ENCODE data around the gene LIFR.

LIFR gene

DNA sequence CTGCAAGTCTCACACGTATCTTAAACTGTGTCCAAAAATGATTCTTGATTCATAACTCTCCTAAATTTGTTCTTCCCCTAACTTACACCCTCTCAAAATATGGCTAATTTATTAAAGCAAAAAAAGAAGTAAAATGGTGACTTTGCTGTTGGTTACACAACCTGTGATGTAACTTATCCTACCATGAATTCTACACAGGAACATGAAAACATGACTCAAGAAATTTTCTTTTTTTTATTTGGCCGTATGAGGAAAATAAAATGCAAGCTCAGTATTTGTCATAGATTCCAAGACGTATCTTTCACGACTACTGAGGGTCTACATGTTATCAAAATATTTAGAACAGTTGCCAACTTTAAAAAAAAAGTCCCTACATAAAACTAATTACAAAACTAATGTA lies 9.2 kb downstream of the LIFR start:
- H3K27ac ChIP-seq = no peak overlapping the region
- no peak for TF ChIP-seq ZFX (IDR thresholded peaks at IDR 0.05; ENCODE audit: borderline replicate concordance)
- TF ChIP-seq, protein P1, sequence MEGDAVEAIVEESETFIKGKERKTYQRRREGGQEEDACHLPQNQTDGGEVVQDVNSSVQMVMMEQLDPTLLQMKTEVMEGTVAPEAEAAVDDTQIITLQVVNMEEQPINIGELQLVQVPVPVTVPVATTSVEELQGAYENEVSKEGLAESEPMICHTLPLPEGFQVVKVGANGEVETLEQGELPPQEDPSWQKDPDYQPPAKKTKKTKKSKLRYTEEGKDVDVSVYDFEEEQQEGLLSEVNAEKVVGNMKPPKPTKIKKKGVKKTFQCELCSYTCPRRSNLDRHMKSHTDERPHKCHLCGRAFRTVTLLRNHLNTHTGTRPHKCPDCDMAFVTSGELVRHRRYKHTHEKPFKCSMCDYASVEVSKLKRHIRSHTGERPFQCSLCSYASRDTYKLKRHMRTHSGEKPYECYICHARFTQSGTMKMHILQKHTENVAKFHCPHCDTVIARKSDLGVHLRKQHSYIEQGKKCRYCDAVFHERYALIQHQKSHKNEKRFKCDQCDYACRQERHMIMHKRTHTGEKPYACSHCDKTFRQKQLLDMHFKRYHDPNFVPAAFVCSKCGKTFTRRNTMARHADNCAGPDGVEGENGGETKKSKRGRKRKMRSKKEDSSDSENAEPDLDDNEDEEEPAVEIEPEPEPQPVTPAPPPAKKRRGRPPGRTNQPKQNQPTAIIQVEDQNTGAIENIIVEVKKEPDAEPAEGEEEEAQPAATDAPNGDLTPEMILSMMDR (IDR thresholded peaks at IDR 0.05) = no peak

DNA sequence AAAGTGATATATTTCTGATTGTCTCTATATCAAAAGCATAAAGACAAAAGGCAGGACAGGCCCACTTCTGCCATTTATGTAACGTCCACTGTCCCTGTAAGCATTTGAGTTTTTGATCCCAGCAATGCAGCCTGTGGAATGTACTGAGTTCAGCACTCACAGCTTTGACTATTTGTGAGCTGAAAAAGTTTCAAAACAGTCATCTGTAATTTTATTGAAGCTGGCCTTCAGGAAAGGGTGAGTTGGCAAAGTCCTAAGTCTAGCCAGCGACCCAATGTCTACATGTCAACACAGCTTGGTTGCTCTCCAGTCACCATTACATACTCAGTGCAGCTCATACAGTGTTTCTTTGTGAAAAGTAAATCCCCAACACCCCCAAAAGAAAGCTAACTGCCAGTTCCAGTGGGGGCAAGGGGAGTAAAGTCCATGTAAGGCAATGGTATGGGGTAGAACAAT lies 9.7 kb downstream of the LIFR start:
- no peak overlapping the region for H3K27ac ChIP-seq
- TF ChIP-seq, protein P1 (IDR thresholded peaks at IDR 0.05) = no peak
- no peak for TF ChIP-seq ZFX (IDR thresholded peaks at IDR 0.05; ENCODE audit: borderline replicate concordance)

DNA sequence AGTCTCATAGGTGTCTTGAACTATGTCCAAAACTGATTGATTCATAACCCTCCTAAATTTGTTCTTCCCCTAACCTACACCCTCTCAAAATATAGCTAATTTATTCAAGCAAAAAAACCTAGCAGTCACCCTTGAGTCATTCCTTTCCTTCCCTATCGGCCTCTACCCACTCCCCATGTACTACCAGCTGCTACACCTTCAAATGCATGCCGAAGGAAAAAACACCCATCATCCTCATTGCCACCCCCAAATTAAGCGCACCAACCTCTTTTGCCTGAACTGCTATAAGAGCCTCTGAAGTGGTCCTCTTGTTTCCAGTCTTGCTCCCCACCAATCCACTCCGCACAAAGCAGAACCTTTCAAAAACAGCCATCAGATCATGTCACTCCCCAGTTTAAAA lies 12.6 kb downstream of the LIFR start:
- H3K27ac ChIP-seq = no peak overlapping the region
- no peak for TF ChIP-seq ZFX (IDR thresholded peaks at IDR 0.05; ENCODE audit: borderline replicate concordance)
- TF ChIP-seq, protein P1 (IDR thresholded peaks at IDR 0.05) = no peak

DNA sequence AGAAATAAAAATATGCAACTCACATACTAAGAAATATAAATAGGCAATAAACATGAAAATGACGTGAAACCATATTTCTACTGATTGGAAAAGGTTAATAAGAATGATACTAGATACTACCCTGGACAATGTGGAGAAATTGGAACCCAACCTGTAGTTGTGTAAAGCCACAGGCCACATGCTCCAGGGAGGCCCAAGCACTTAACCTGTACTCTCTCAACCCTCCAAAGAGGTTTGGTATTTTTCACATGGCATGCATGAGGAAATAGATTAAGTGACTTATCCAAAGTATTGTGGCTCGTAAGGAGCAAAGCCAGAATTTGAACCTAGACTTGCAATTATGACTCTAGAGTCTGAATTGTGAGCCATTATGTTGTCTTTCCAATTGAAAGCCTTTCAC lies 13.4 kb downstream of the LIFR start:
- H3K27ac ChIP-seq = no peak overlapping the region
- TF ChIP-seq ZFX (IDR thresholded peaks at IDR 0.05; ENCODE audit: borderline replicate concordance) = no peak
- TF ChIP-seq, protein P1 (IDR thresholded peaks at IDR 0.05) = no peak

DNA sequence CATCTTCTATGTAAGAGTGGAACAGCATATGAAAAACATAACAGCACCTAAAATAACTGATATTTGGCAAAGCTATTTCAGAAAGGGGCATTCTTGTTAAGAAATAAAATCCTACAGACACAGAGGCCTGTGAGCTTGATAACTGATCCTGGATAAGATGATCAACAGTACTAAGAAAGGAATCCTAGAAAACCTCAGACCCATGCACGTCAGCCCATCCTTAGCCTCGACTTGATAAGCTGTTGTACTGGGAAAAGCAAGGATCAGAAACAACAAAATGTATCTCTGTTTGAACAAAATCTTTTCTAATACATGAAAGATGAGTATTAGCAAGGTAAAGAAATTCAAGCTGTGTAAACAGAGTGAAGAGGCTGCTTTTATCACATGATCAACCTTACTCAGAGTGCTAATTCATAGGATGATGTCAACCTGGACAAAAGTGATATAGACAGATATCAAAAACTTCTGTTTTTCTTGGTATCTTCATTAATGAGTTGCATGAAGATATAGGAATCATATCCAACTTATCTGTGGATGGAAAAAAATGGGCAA lies 15.2 kb downstream of the LIFR start:
- TF ChIP-seq, protein P1 (IDR thresholded peaks at IDR 0.05) = no peak
- TF ChIP-seq ZFX (IDR thresholded peaks at IDR 0.05; ENCODE audit: borderline replicate concordance) = no peak
- H3K27ac ChIP-seq = no peak overlapping the region

DNA sequence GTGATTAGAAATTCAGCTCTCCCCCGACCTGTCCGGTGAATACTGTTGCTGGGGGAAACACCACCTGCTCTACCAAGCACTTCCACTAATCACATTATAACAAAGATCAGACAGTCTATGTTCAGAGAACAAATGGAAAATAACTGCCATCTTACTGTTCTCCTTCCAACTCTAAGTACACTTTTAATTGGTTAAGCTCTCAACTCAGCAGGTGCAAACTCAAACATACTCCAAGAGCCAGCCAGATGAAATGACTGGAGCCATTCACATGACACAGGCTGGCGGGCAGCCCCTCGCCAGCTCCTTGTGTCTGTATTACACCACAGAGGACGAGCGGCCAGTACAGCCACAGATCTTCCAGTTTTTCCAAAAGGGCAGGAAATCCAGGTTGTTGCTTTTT lies 16.1 kb downstream of the LIFR start:
- TF ChIP-seq ZFX (IDR thresholded peaks at IDR 0.05; ENCODE audit: borderline replicate concordance) = no peak
- TF ChIP-seq, protein P1 (IDR thresholded peaks at IDR 0.05) = no peak
- no peak overlapping the region for H3K27ac ChIP-seq

DNA sequence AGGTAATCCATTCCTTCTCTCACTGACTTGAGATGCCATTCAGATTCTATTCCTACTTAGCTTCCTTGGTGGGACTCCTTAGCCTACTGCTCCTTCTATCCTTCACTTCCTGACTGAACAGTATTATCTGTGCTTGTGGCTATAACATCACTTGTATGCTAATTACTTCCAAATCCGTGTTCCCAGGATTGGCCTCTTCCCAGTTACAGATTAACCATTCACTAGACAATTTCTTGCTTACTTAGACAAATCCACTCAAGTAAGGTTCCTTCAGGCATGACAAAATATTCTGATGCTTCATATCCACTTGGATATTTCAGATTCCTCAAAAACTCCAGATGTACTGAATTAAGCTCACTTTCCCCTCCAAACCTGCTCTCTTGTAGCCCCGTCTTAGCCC lies 18.3 kb downstream of the LIFR start:
- H3K27ac ChIP-seq = no peak overlapping the region
- no peak for TF ChIP-seq ZFX (IDR thresholded peaks at IDR 0.05; ENCODE audit: borderline replicate concordance)
- TF ChIP-seq, protein P1 (IDR thresholded peaks at IDR 0.05) = no peak

Measured in 22Rv1 (cell line).